Omental fat pad (tissue), 4 donors: ENCODE data around the gene PDZRN4. TPM values are rescaled to one million over a fixed set of nuclear protein-coding genes. Genes with fewer than 3 reads are reported as not detected.

Experiments
- ATAC-seq: fragments of 150-250 bp; one replicate; pipeline ENCODE4 v1.9.1; 2016; ENCODE audit warnings: mild to moderate bottlenecking, moderate library complexity; ENCODE audit not compliant: low FRiP score
- DNase-seq: peaks from one replicate; pipeline ENCODE4 v3.0.0-alpha.2; 2019; ENCODE audit warnings: low spot score
- CTCF ChIP-seq, 3 donors: fragments of 450-650 bp; IDR thresholded peaks; one replicate each; pipeline ENCODE4 v1.5.1; 2016 to 2017; ENCODE audit warnings: antibody characterized with exemption in 3 of 3, mild to moderate bottlenecking in 3 of 3, moderate library complexity in 2 of 3
- total RNA-seq, 4 donors: library from RNA; depleted of rRNA; stranded (reverse); fragments of >200 nt; gene quantifications; one replicate each; pipeline ENCODE4 v1.1.0, GENCODE V29; 2016

Gene PDZRN4
- total RNA-seq, 4 donors from 2014 or later: 1.0 to 9.7 (median 4.3) TPM

DNA sequence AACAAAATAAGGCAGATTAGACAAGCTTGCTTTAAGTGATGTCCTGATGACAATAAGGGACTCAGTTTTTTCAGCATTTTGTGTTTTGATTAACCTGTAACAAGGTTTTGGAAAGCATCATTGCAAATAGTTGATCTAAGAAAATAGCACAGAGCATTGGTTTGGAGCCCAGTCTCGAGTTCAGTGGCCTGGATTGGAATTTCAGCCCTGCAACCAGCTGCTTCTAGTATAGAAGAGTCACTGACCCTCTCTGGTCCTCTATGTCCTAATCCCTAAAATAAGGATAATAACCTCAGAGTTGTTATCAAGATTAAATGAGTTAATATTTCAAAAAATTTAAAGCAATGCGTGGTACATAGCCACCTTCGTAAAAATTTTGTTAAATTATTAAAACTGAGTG, 25.5 kb downstream of the PDZRN4 start:
- TF ChIP-seq CTCF (IDR thresholded peaks at IDR 0.05): no peak
- ATAC-seq: no peak
- DNase-seq: no peak

DNA sequence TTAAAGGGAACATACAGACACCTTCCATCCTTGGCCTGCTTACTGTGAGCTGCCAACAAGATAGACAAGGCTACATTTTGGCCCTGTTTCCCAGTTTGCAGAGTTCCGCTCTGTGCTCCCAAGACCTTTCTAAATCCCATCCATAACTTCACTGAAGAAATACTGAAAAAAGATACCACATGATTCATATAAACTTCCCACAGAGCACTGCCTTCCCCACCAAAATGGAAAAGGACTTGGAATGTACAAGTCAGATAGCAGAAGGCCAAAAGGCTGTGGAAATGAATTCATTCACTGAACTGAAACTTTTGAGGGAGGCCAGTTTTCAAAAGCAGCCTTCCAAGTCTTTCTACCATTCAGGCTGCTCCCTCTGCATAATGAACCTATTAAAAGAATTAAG, 29.6 kb downstream of the PDZRN4 start:
- DNase-seq (no peak), ATAC-seq (no peak)
- no peak for TF ChIP-seq CTCF (IDR thresholded peaks at IDR 0.05)

DNA sequence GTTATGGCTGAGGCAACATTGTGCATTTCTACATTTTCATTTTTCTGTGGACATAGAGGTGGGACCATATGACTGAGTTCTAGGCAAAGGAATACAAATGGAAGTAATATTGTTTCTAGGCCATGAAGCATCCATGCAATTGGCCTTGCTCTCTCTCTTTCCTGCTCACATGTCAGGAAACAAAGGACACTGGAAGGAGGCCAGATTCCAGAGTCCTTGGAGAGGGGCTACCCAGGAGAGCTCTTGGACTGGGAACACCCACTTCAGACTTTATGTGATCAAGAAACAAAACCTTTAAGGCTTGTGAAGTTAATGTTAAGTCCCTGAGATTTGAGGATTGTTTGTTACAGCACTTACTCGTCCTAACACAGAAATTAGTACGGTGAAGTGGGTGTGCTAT, 32.8 kb downstream of the PDZRN4 start:
- DNase-seq: no peak
- TF ChIP-seq CTCF (IDR thresholded peaks at IDR 0.05): no peak
- ATAC-seq: no peak

- TF ChIP-seq CTCF (IDR thresholded peaks at IDR 0.05): no peak
- ATAC-seq (no peak), DNase-seq (no peak)
Observed at GRCh38 chr12:41221491-41221890, 33.4 kb downstream of the PDZRN4 start.

GRCh38 chr12:41223600-41223999, 35.5 kb downstream of the PDZRN4 start:
- DNase-seq (no peak), ATAC-seq (no peak)
- TF ChIP-seq CTCF (IDR thresholded peaks at IDR 0.05): no peak

- ATAC-seq (no peak), DNase-seq (no peak)
- no peak for TF ChIP-seq CTCF (IDR thresholded peaks at IDR 0.05)
Observed at GRCh38 chr12:41224066-41224465, 35.9 kb downstream of the PDZRN4 start.

DNA sequence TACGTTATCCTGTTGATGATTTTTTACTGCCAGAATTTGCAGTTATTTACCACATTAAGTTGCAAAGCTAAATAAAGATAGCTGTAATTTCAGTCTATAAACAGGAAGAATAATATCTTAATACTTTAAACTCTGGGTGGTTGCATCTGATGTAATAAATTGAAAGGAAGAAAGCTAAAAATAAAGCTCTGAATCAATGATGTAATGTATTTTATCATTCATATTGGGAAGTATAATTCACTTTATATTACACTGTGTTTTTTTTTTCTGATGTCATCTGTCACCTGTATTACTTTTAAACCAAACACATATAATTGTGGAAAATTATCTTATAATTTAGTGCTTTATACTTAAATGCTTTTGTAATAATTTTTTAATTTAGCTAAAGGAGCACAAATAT, 37.1 kb downstream of the PDZRN4 start:
- no peak for DNase-seq
- no peak for TF ChIP-seq CTCF (IDR thresholded peaks at IDR 0.05)
- no peak for ATAC-seq
